GM23338 (cell line): ENCODE results near the gene ANTKMT. TPM values are rescaled to one million over a fixed set of nuclear protein-coding genes. Genes with fewer than 3 reads are reported as not detected.

Source experiments
- ATAC-seq: fragments of 200-7000 bp; cut with Tn5 transposase; 3 replicates; pipeline ENCODE4 v1.9.1; 2020
- DNase-seq: peaks from one replicate; pipeline ENCODE4 v3.0.0-alpha.2; 2015; ENCODE audit warnings: low spot score
- H2AFZ ChIP-seq: fragments of 200-600 bp; sonication (generic); 2 replicates; pipeline ENCODE4 v1.8.0; 2016; ENCODE audit warnings: antibody characterized with exemption, mild to moderate bottlenecking, moderate library complexity
- H3F3A ChIP-seq: fragments of 200-600 bp; sonication (generic); replicated peaks from 2 replicates; pipeline ENCODE4 v1.8.0; 2017; ENCODE audit warnings: antibody characterized with exemption, mixed run types, low read depth
- H3K27ac ChIP-seq: fragments of 200-600 bp; sonication (generic); 2 replicates; pipeline ENCODE4 v1.6.1; 2016; ENCODE audit warnings: low read depth
- H3K27me3 ChIP-seq: fragments of 200-600 bp; sonication (generic); 2 replicates; pipeline ENCODE4 v1.8.0; 2016; ENCODE audit warnings: mild to moderate bottlenecking, mixed run types, moderate library complexity; ENCODE audit not compliant: insufficient read depth
- H3K36me3 ChIP-seq: fragments of 200-600 bp; sonication (generic); 2 replicates; pipeline ENCODE4 v1.8.0; 2016; ENCODE audit warnings: mild to moderate bottlenecking; ENCODE audit not compliant: insufficient read depth
- H3K4me1 ChIP-seq: fragments of 200-600 bp; sonication (generic); 2 replicates; pipeline ENCODE4 v1.8.0; 2016; ENCODE audit warnings: mild to moderate bottlenecking, moderate library complexity; ENCODE audit not compliant: insufficient read depth
- H3K4me2 ChIP-seq: fragments of 200-600 bp; sonication (generic); 2 replicates; pipeline ENCODE4 v1.7.1; 2017; ENCODE audit warnings: mixed run types
- H3K4me3 ChIP-seq: fragments of 200-600 bp; sonication (generic); 2 replicates; pipeline ENCODE4 v1.6.1; 2016; ENCODE audit warnings: mixed run types
- H3K79me2 ChIP-seq: fragments of 200-600 bp; sonication (generic); replicated peaks from 2 replicates; pipeline ENCODE4 v1.8.0; 2017; ENCODE audit warnings: mild to moderate bottlenecking; ENCODE audit not compliant: insufficient read depth
- H3K9me2 ChIP-seq: fragments of 200-600 bp; sonication (generic); 2 replicates; pipeline ENCODE4 v1.8.0; 2017; ENCODE audit not compliant: insufficient read depth
- H4K20me1 ChIP-seq: fragments of 200-600 bp; sonication (generic); replicated peaks from 2 replicates; pipeline ENCODE4 v1.8.0; 2017; ENCODE audit warnings: mild to moderate bottlenecking; ENCODE audit not compliant: insufficient read depth
- H3K27ac Mint-ChIP-seq: 2 replicates; pipeline ENCODE4 v1.8.0; 2020; ENCODE audit warnings: inconsistent platforms, mild to moderate bottlenecking, moderate library complexity, mixed read lengths
- H3K27me3 Mint-ChIP-seq: 3 replicates; pipeline ENCODE4 v1.8.0; 2022; ENCODE audit warnings: low read depth, mild to moderate bottlenecking, moderate library complexity, mixed read lengths, inconsistent platforms; ENCODE audit not compliant: insufficient read depth, poor library complexity
- H3K36me3 Mint-ChIP-seq: 3 replicates; pipeline ENCODE4 v1.8.0; 2021; ENCODE audit warnings: low read depth, mild to moderate bottlenecking, inconsistent platforms, moderate library complexity, mixed read lengths
- H3K4me1 Mint-ChIP-seq: 3 replicates; pipeline ENCODE4 v1.8.0; 2020; ENCODE audit warnings: mild to moderate bottlenecking, inconsistent platforms, mixed read lengths
- H3K4me3 Mint-ChIP-seq: 3 replicates; pipeline ENCODE4 v1.8.0; 2021; ENCODE audit warnings: moderate library complexity, mild to moderate bottlenecking, inconsistent platforms, mixed read lengths
- H3K9me3 Mint-ChIP-seq: 3 replicates; pipeline ENCODE4 v1.8.0; 2020; ENCODE audit warnings: moderate library complexity, mild to moderate bottlenecking, inconsistent platforms, mixed read lengths
- EZH2phosphoT487 ChIP-seq: fragments of 200-600 bp; sonication (generic); IDR thresholded peaks from one replicate; pipeline ENCODE4 v1.8.1; 2018; ENCODE audit warnings: antibody characterized with exemption; ENCODE audit not compliant: unreplicated experiment
- JUNB ChIP-seq: IDR thresholded peaks from one replicate; pipeline ENCODE4 v1.6.1; 2016; ENCODE audit warnings: antibody characterized with exemption; ENCODE audit not compliant: unreplicated experiment
- polyA plus RNA-seq: library from polyadenylated mRNA; unstranded; fragments of >200 nt; fragmentation: Nextera tagmentation; extraction: Ambion mirVana; gene quantifications from 2 replicates; pipeline ENCODE4 v1.2.1, GENCODE V29; 2016
- total RNA-seq: library from RNA; depleted of rRNA; stranded (reverse); fragments of >200 nt; shearing (Covaris generic); gene quantifications from 2 replicates; pipeline ENCODE4 v1.2.3, GENCODE V29; 2014
- TF ChIP-seq, protein P1 (sequence below), 2 experiments: fragments of 200-600 bp in 1 of 2; sonication (generic) in 1 of 2; conservative IDR thresholded peaks; 2 replicates each; pipeline versions ENCODE4 v1.5.1 to v1.6.1; 2016 to 2017; ENCODE audit warnings: antibody characterized with exemption in 2 of 2, low read depth in 2 of 2, mild to moderate bottlenecking in 2 of 2, moderate library complexity in 1 of 2
- TF ChIP-seq, protein P2 (sequence below): IDR thresholded peaks from one replicate; pipeline ENCODE4 v1.6.1; 2018; ENCODE audit warnings: antibody characterized with exemption; ENCODE audit not compliant: unreplicated experiment

Gene ANTKMT
- total and polyA plus RNA-seq, 2 experiments from 2014 or later: 23.8 to 37.2 TPM

DNA sequence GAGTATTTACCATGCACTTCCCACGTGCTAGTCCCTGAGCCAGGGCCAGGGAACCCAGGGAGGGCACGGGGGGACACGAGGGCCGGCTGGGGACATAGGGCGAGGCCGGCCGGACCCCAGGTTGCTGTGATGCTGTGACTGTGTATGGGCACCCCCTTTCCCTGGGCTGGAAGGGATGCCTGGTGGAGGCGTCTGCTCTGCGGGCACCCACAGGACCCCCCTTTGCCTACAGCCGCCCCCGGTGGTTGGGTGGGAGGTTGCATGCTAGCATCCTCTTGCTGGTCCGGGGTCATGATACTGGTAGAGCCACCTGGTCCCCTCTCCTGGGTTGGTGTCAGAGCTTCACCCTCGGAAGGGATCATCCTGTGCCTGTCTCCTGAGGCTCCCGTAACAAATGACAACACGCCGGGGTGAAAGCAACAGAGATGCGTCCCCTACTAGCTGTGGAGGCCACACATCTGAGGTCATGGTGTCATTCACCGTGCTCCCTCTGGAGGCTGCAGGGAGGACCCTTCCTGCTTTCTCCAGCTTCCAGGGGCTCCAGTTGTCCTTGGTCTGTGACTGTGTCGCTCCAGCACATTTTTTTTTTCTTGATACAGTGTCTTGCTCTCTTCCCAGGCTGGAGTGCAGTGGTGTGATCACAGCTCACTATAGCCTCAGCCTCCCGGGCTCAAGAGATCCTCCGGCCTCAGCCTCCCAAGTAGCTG, 23.0 kb downstream of the ANTKMT start:
- ATAC-seq: peak; percentile 7

DNA sequence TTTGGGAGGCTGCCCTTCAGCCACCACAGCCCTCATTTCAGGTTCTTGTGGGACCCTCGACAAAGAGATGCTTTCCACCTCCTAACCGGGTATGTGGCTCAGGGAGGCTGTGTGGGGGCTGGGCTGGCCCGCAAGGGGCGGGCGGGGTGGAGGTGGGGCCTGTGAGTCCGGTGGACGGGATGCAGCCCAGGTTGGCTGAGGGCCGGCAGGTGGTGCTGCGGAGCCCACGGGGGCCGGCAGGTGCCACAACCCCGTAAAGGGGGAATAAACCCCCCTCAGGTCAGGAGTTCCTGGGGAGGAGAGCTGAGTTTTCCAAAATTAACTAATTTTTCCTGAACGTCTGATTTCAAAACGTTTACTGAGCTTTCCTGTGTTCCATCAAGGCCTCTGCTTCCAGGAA, 24.8 kb downstream of the ANTKMT start:
- ATAC-seq (peak; percentile 84), DNase-seq (peak; percentile 91)
- H3K36me3 Mint-ChIP-seq: no peaks in the 10 kb centered on the region
- Histone ChIP-seq H3F3A (0 out of 2 replicates have a peak, but pooled peaks cover 3% of the 10 kb centered on the region), H3K9me2 (no peaks in the 10 kb centered on the region), H3K79me2 (no peaks in the 10 kb centered on the region), H3K4me2 (no peak overlapping the region), H2AFZ (no peak overlapping the region), H4K20me1 (no peaks in the 10 kb centered on the region), H3K4me3 (no peak overlapping the region), H3K4me1 (no peaks in the 10 kb centered on the region), H3K27me3 (no peaks in the 10 kb centered on the region), H3K36me3 (no peaks in the 10 kb centered on the region), H3K27ac (no peak overlapping the region)
- H3K9me3 Mint-ChIP-seq: no peaks in the 10 kb centered on the region
- H3K4me1 Mint-ChIP-seq: peaks cover under 1% of the 10 kb centered on the region; the same call in 1 of the 3 replicates
- no peak overlapping the region for H3K4me3 Mint-ChIP-seq
- no peak for TF ChIP-seq JUNB
- TF ChIP-seq, protein P1, sequence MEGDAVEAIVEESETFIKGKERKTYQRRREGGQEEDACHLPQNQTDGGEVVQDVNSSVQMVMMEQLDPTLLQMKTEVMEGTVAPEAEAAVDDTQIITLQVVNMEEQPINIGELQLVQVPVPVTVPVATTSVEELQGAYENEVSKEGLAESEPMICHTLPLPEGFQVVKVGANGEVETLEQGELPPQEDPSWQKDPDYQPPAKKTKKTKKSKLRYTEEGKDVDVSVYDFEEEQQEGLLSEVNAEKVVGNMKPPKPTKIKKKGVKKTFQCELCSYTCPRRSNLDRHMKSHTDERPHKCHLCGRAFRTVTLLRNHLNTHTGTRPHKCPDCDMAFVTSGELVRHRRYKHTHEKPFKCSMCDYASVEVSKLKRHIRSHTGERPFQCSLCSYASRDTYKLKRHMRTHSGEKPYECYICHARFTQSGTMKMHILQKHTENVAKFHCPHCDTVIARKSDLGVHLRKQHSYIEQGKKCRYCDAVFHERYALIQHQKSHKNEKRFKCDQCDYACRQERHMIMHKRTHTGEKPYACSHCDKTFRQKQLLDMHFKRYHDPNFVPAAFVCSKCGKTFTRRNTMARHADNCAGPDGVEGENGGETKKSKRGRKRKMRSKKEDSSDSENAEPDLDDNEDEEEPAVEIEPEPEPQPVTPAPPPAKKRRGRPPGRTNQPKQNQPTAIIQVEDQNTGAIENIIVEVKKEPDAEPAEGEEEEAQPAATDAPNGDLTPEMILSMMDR (conservative IDR thresholded peaks at IDR 0.05; ENCODE audit: low read depth in 2 of 2): peak; percentile 62 to 73
- TF ChIP-seq, protein P2, sequence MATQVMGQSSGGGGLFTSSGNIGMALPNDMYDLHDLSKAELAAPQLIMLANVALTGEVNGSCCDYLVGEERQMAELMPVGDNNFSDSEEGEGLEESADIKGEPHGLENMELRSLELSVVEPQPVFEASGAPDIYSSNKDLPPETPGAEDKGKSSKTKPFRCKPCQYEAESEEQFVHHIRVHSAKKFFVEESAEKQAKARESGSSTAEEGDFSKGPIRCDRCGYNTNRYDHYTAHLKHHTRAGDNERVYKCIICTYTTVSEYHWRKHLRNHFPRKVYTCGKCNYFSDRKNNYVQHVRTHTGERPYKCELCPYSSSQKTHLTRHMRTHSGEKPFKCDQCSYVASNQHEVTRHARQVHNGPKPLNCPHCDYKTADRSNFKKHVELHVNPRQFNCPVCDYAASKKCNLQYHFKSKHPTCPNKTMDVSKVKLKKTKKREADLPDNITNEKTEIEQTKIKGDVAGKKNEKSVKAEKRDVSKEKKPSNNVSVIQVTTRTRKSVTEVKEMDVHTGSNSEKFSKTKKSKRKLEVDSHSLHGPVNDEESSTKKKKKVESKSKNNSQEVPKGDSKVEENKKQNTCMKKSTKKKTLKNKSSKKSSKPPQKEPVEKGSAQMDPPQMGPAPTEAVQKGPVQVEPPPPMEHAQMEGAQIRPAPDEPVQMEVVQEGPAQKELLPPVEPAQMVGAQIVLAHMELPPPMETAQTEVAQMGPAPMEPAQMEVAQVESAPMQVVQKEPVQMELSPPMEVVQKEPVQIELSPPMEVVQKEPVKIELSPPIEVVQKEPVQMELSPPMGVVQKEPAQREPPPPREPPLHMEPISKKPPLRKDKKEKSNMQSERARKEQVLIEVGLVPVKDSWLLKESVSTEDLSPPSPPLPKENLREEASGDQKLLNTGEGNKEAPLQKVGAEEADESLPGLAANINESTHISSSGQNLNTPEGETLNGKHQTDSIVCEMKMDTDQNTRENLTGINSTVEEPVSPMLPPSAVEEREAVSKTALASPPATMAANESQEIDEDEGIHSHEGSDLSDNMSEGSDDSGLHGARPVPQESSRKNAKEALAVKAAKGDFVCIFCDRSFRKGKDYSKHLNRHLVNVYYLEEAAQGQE: no peak
- peaks cover 14% of the 10 kb centered on the region for H3K27me3 Mint-ChIP-seq
- no peak overlapping the region for H3K27ac Mint-ChIP-seq

More for the DNA sequence above, 23.0 kb downstream of the ANTKMT start:
- Histone ChIP-seq H2AFZ (no peak overlapping the region), H3K79me2 (no peaks in the 10 kb centered on the region), H3K4me2 (no peak overlapping the region), H3K36me3 (no peaks in the 10 kb centered on the region), H4K20me1 (no peaks in the 10 kb centered on the region), H3K27ac (no peak overlapping the region), H3K27me3 (no peaks in the 10 kb centered on the region), H3K4me1 (no peaks in the 10 kb centered on the region; the same call in 1 of the 2 replicates), H3K9me2 (no peaks in the 10 kb centered on the region), H3K4me3 (no peak overlapping the region), H3F3A (0 out of 2 replicates have a peak, but pooled peaks cover 6% of the 10 kb centered on the region)
- Mint-ChIP-seq H3K36me3 (peaks cover 5% of the 10 kb centered on the region; the same call in 1 of the 3 replicates), H3K27ac (no peak overlapping the region), H3K9me3 (no peaks in the 10 kb centered on the region), H3K4me1 (peaks cover 5% of the 10 kb centered on the region; the same call in 1 of the 3 replicates), H3K4me3 (no peak overlapping the region; the same call in 2 of the 3 replicates), H3K27me3 (peaks cover 17% of the 10 kb centered on the region)
- TF ChIP-seq, protein P1 (conservative IDR thresholded peaks at IDR 0.05; ENCODE audit: low read depth in 2 of 2): peak; percentile 45 to 52
- TF ChIP-seq EZH2phosphoT487: no peak
- DNase-seq: peak; percentile 67
